GM21367 (cell line): ENCODE measurements around the gene SF1.
A peak's percentile ranks its signal among the peaks of the same experiment; 100 is the strongest.

Experiments
- ATAC-seq: cut with Tn5 transposase; IDR thresholded peaks from one replicate; pipeline ENCODE4 v1.9.1; 2021; ENCODE audit not compliant: unreplicated experiment

SF1 gene

GRCh38 chr11:64728757-64729365 is 49.5 kb downstream of the SF1 start:
- no peak for ATAC-seq

GRCh38 chr11:64726867-64727530 is 51.3 kb downstream of the SF1 start:
- ATAC-seq = no peak

- ATAC-seq = no peak
These were observed 52.1 kb downstream of the SF1 start for GRCh38 chr11:64726211-64726641.

- ATAC-seq = no peak
These were observed 53.3 kb downstream of the SF1 start for GRCh38 chr11:64724863-64725532.

- no peak for ATAC-seq
These were observed 54.2 kb downstream of the SF1 start for GRCh38 chr11:64723907-64724862.

- peak; percentile 64 for ATAC-seq
These were observed 55.0 kb downstream of the SF1 start, which contains the start of gene NRXN2 for GRCh38 chr11:64723117-64723906. Gene NRXN2 (minus strand): TSS chr11:64723197. CDS start chr11:64713699, 9,498 bp downstream.

- ATAC-seq = no peak
These were observed 55.9 kb downstream of the SF1 start for GRCh38 chr11:64722141-64723065.

- ATAC-seq = no peak
These were observed 57.0 kb downstream of the SF1 start for GRCh38 chr11:64721359-64721699.

- no peak for ATAC-seq
These were observed 57.5 kb downstream of the SF1 start for GRCh38 chr11:64720640-64721358.

- ATAC-seq = no peak
These were observed 58.2 kb downstream of the SF1 start for GRCh38 chr11:64720167-64720566.

- ATAC-seq = no peak
These were observed 58.9 kb downstream of the SF1 start for GRCh38 chr11:64719406-64719805.

GRCh38 chr11:64718780-64719124 is 59.6 kb downstream of the SF1 start:
- no peak for ATAC-seq

- ATAC-seq = no peak
These were observed 60.1 kb downstream of the SF1 start for GRCh38 chr11:64718084-64718779.

GRCh38 chr11:64717268-64717578 is 61.1 kb downstream of the SF1 start:
- ATAC-seq = no peak

GRCh38 chr11:64716473-64717267 is 61.7 kb downstream of the SF1 start:
- ATAC-seq = no peak

- no peak for ATAC-seq
These were observed 62.4 kb downstream of the SF1 start for GRCh38 chr11:64715756-64716472.

GRCh38 chr11:64715110-64715509 is 63.2 kb downstream of the SF1 start:
- no peak for ATAC-seq
